M059J (cell line): Measurements from ENCODE around the gene PPOX. TPM values are rescaled to one million over a fixed set of nuclear protein-coding genes. Genes with fewer than 3 reads are reported as not detected.

Experiments
- DNase-seq: peaks from one replicate; pipeline ENCODE4 v3.0.0-alpha.2; 2012; ENCODE audit warnings: low read depth
- total RNA-seq: library from RNA; depleted of rRNA; stranded (reverse); fragments of >200 nt; shearing (Covaris generic); gene quantifications from 2 replicates; pipeline ENCODE4 v1.2.3, GENCODE V29; 2014; rRNA removed

The PPOX gene
- total RNA-seq: 6.2 and 7.2 TPM in 2 replicates

DNA sequence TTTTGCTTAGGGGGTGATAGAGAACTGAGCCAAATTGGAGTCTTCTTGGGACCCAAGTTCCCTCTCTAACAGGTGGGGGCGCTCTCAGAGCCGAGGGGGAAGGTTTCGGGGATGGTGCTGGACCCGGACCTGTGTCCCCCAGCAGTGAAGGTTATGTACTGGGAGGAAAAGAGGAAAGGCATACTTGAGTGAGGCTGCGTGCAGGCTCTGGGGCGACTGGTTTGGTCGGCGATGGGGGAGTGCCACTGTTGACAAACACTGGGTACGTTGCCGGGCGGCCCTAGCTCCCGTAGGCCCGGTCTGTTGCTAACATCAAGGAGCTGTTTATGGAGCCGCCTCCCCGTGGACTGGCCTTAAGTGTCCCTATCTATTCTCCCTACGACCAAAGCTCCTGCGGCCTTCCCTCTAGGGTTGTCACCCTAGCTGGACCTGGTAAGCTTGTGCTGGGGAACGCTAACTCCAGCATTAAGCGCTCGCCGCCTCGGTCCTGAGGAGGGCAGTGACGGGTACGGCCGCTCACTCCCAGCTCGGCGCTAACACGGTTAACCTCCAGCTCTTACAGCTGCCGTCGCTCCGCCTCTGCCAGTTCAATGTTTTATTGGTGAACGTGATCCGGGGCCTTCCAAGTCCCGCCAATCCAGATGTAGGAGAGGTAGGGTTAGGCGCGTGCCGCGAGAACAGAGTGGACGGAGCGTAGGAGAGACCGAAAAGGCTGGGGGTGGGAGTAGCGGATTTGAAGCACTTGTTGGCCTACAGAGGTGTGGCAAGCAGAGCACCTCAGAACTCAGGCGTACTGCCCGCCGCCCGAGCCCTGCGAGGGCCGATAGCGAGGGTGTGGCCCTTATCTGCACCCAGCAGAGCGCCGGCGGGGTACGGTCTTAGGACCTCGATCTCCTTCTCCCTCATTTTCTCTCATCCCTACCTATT is at the start of gene PPOX:
Gene PPOX, plus strand, starts transcription at position 685 of the 927 bp plus-strand sequence. CDS start 422 bp downstream, outside the sequence.
- DNase-seq: peak; percentile 99

DNA sequence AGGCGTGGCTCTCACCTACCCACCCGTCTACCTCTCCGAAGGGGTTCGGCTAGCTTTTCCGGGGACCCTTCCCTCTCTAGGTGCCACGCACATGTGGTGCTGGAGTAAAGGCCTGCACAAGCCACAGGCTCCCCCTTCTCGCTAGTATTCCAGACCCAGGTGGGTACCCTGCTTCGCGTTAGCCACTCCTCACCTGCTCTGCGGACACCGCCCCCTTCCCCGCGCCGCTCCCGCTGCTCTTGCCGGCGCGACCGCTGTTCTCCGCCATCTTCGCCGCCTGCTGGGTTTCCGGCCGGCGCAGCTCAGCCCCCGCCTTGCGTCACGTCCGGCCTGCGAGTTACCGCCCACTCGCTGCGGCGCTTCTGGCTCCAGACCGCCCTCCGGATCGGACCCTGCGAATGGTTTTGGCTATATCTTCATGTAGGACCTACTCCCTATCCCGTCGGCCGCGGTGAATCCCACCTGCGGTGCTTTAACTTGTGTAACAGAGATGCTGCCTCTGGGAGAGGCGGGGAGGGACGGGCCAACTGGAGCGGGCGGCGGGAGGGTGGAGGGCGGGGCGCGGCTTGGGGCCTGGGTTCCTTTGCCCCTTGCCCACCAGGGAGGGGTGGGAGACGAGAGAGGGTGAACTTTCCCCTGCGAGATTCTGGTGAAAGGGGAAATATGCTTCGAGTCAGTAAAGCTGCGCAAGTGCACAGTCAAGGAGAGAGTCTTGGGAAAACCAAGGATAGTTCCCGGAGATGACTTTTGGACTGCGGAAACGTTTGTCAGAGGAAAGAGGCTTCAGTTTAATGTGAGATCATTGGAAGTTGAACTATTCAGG is 48.3 kb upstream of the PPOX start, which contains the start of the genes NIT1 and PFDN2:
Gene NIT1, plus strand, starts transcription at position 347 of the 823 bp plus-strand sequence. Its CDS starts 72 bp downstream, at position 419.
Gene PFDN2, minus strand, starts transcription at position 279 of the 823 bp plus-strand sequence. Its CDS starts 11 bp downstream, at position 268.
- DNase-seq: peak; percentile 81

DNA sequence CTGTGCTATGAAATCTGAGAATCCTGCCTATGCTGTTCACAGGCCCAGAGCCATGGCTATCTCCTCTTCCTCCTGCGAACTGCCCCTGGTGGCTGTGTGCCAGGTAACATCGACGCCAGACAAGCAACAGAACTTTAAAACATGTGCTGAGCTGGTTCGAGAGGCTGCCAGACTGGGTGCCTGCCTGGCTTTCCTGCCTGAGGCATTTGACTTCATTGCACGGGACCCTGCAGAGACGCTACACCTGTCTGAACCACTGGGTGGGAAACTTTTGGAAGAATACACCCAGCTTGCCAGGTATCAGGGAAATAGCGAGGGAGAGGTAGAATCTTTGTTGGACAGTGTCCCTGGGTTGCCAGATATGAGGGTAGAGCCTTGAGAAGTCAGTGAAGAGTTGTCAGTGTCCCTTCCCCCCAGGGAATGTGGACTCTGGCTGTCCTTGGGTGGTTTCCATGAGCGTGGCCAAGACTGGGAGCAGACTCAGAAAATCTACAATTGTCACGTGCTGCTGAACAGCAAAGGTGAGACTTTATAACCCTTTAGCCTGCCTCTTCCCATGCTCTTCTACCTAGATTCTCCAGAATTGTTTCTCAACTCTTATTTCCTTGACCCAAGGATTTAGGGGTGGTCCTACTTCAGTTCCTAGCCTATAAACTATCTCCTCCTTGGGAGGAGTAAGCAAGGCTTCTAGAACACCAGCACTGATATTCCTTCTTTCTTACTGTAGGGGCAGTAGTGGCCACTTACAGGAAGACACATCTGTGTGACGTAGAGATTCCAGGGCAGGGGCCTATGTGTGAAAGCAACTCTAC is 46.9 kb upstream of the PPOX start:
- peak; percentile 62 for DNase-seq

DNA sequence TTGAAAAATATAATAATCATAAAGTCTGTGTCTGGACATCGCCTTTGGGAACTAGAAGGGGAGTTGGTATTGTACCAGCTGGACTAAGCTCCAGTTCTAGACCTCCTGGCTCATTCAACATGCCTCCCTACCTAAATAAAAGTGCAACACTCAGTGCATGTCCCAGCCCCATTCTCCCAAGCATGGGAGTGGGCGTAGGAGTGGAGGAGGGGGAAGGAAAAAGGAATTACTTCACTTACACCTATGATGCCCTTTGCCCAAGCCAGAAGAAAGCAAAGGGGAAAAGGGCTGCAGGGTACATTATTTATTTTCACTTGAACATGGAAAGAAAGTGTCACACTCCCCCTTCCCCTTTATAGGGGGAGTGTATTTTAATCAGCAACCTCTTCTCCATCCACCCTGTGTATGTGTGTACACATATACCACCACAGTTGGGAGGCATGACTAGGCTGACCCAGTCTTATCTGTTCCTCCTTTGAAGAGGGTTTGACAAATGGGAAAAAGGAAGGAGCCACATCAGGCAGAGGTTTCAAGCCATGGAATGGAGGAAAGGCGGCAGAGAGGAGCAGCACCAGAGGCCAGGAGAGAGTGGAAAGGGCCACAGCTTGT is 45.1 kb upstream of the PPOX start:
- DNase-seq: no peak

DNA sequence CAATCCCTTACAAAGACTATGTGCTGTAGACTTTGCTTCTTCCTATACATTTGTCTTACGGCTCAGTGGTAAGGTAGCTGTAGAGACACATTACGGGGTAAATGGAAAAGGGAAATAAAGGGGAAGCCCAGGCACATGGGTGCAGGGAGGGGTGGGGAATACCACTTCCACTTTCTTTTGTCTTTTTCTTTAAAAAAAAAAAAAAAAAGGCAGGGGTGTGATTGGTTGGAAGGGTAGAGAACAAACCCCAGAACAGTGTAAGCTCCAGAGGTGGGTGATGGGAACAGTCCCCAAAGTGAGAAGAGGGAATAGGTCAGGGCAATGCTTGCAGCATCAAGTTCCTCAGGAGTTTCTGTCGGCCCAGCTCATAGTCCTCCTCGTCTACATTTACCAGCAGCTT is 44.4 kb upstream of the PPOX start:
- DNase-seq: no peak

GRCh38 chr1:161122967-161123366 is 43.3 kb upstream of the PPOX start:
- no peak for DNase-seq

GRCh38 chr1:161127649-161128048 is 38.6 kb upstream of the PPOX start:
- DNase-seq: no peak

- no peak for DNase-seq
These were observed 37.4 kb upstream of the PPOX start for GRCh38 chr1:161128591-161129420.

GRCh38 chr1:161130266-161130665 is 36.0 kb upstream of the PPOX start:
- no peak for DNase-seq

DNA sequence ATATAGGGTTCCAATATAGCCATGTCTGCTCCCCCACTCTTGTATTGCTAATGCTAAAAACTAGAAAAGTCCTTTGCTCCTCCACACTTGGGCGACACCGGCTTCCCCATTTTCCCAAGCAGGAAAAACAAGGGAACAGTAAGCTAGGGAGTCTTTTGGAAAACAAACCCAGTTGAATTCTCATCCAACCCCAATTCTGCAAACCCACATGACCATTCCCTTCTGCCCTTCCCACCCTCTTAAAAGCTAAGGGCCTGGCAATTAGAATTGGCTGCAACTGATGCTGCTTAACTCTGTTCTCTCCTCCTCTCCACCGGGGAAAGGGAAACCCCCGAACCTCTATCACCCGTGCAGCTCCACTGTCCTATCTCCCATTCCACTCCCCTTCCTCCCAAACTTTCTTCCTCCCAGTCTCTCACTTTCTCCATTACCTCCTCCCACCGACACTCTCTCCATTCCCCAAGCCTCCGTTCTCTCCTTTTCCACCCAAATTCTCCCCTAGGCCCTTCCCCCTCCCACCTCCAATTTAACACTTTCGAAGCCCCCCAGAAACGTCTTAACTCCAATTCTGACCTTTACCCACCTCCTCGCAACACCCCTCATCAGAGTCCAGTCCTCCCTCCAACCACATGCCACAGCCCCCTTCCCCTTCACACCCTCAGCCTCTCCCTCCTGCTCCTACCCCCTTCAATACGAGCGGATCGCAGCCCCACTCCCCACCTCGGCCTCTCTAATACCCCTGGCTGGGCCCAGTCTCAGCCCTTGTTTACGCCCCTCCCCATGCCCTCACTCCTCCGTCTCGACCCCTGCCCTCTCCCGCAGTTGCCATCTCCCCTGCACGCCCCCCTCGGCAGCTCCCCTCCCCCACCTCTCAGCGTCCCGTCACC is 34.5 kb upstream of the PPOX start:
- DNase-seq: peak; percentile 37

DNA sequence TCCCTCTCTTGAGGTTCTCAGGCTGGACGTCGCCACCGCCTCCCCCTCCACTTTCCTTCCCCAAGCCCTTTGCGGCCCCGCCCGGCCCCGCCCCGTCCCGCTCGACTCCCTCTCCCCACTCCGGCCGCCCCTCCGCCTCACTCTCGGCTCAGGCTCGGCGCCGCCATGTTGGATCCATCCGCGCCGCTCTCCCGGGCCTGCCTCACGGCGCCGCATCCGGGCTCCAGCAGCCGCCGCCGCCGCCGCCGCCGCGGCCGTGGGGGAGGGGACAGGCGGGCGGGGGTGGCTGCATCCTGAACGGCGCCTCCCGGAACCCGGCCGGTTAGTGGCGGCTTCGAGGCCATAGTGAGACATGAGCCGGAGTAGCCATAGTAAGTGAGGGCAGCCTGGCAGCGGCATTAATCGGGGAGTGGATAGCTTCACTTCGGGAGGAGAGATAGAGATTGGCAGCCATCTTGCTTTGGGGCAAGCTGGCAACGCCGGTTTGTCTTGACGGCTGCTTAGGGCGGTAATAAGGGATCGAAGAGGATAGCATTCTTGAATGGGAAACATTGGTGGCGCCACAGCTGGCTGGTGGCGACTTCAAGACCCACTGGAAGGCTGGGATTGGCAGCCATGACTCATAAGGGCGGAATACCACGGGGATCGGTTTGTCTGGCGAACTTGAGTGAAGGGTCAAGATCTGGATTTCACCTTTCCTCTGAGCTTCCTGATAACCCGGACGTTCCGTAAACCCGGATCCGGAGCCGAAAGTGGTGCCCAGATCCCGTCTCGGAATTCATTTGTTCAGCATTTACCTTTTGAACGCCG is 33.6 kb upstream of the PPOX start, which contains the start of gene DEDD:
Gene DEDD, minus strand, starts transcription at position 258 of the 810 bp plus-strand sequence. CDS start 8,205 bp downstream, outside the sequence.
- peak; percentile 97 for DNase-seq

DNA sequence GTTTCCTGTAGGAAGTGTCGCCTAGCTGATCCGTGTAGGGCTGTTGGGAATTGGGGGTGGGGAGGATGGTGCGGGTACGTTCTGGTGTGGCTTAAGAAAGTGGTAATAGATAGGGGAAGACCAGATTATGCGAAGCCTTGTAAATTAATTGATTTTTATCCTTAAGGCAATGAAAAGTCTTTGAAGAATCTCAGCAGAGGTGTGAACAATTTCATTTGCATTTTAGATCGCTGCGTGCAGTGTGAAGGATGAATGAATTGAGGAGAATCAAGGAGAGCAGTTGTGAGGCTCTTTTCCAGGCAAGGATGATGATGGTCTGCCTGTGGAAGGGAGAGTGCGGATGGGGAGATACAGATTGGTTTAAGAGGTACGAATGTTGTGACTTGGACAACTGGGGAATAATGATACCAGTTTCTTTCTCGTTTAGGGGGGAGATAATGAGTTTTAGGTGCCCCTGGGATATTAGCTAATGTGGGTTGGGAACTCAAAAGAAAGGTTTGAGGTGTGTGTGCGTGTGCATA is 32.9 kb upstream of the PPOX start:
- no peak for DNase-seq

- no peak for DNase-seq
These were observed 28.3 kb upstream of the PPOX start for GRCh38 chr1:161137881-161138280.

DNA sequence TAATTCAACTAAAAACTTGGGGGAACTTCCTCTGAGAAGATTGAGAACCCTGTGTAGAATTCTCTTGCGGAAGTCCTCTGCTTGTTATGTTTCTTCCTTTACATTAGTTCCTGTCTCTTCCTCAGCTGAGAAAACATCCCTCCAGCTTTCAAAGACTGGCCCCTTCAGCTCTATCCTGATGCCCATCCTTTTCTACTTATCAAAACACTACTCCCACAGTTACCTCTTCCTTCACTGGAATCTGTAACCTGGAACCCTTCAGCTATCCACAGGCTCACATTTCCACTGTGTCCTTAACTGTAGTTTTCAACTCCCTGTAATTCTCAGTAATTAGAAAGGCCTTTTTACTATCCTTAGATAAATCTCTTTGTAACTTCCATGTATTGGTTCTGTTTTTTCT is 27.8 kb upstream of the PPOX start:
- no peak for DNase-seq

DNA sequence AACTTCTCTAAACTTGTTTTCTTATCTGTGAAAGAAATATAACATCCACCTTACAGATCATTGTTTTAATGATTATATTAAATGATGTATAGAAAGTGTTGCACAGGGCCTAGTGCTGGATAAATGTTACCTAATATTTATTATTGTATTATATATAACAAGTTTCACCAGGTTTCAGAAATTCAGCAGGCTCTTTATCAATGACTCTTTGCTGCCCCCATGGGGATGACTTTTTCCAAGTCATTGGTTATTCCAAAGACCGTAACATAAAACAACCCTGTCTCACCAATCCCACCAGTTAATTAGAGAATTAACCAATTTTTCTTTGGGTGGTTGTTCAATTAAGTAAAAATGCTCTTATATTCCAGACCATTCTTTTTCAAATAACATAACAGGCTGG is 26.5 kb upstream of the PPOX start:
- peak; percentile 50 for DNase-seq

DNA sequence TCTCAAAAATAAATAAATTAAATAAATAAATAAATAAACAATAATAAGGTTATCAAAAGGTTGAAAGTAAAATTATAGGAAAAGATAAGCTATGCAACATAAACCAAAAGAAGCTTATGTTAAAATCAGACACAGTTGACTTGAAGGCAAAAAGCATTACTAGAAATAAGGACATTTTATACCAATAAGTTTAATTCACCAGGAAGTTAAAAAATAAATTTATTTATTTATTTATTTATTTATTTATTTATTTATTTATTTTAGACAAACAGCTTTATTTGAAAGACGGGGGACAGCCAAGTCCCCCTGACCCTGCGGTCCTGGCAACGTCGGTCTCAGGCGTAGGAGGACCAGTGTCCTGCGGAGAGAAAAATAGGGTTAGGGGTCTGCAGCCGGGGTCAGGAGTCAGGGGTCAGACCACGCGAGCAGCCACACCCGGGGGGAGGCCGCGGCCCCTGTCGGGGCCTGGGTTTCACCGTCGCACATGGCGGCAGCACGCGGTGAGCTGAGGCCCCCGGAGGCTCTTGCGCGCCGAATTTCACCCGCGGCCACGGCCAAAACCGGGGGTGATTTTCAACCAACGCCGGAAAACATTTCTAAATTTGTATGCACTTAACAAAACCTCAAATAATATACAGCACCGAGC is 25.3 kb upstream of the PPOX start:
- no peak for DNase-seq

DNA sequence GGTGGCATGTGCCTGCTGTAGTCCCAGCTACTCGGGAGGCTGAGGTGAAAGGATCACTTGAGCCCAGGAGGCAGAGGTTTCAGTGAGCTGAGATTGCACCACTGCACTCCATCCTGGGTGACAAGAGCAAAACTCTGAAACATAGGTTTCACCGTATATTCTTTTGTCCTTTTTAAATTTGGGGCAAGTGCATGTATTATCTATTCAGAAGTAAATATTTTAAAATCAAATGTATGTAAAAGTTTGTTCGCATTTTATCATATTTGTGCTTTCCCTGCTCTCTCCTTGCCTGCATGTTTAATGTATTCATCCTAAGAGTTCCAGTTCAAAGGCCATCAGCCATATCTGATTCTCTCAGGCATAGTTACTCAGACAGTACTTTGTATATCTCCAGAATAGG is 20.4 kb upstream of the PPOX start:
- DNase-seq: no peak
